Transverse colon (tissue), 1 donor: ENCODE results near the gene TMEM222.

ENCODE experiments used
- EP300 ChIP-seq: sonication (generic); formaldehyde crosslinking; IDR thresholded peaks from one replicate; pipeline ENCODE4 v1.6.1; 2017; ENCODE audit warnings: antibody characterized with exemption, low read depth
- POLR2A ChIP-seq: fragments of 450-650 bp; IDR thresholded peaks from one replicate; pipeline ENCODE4 v1.6.1; 2016; ENCODE audit warnings: antibody characterized with exemption, mild to moderate bottlenecking, moderate library complexity

- no peak for TF ChIP-seq EP300
- TF ChIP-seq POLR2A, result no peak
Observed at GRCh38 chr1:27374362-27375086, 52.6 kb downstream of the TMEM222 start, which contains the start of gene FCN3.
